Body of pancreas (tissue), 4 donors: Measurements from ENCODE around the gene CFAP97D1.

ENCODE experiments used
- CTCF ChIP-seq, 7 experiments: fragments of 450-650 bp in 4 of 7; fragments of 200-600 bp in 3 of 7; sonication (generic) in 3 of 7; IDR thresholded peaks; one replicate each; pipeline ENCODE4 v1.5.1; 2016 to 2019; ENCODE audit warnings: antibody characterized with exemption in 7 of 7
- POLR2A ChIP-seq, 3 donors: fragments of 450-650 bp; IDR thresholded peaks; one replicate each; pipeline ENCODE4 v1.6.1; 2016; ENCODE audit warnings: antibody characterized with exemption in 3 of 3, mild to moderate bottlenecking in 2 of 3

GRCh38 chr17:43766413-43767052 is 13.7 kb upstream of the CFAP97D1 start:
- TF ChIP-seq POLR2A (IDR thresholded peaks at IDR 0.05) (no peak), CTCF (IDR thresholded peaks at IDR 0.05) (peak; percentile 60 to 88 (median 68))
